Urinary bladder (tissue), 4 donors: Measurements from ENCODE around the gene CTNNBL1. TPM values are rescaled to one million over a fixed set of nuclear protein-coding genes. Genes with fewer than 3 reads are reported as not detected.
"Not testable (repeated sequence)": the region's sequence is repeated elsewhere in the genome, so short reads cannot be mapped to it uniquely, and the experiment has no call there.

Experiments
- DNase-seq: peaks from one replicate; pipeline ENCODE4 v3.0.0-alpha.2; 2015; ENCODE audit errors: extremely low spot score
- H3K27ac ChIP-seq: one replicate; pipeline ENCODE4 v1.5.1; 2013; ENCODE audit warnings: low read depth, mild to moderate bottlenecking, moderate library complexity
- H3K36me3 ChIP-seq: one replicate; pipeline ENCODE4 v1.6.1; 2013; ENCODE audit warnings: mild to moderate bottlenecking, moderate library complexity; ENCODE audit not compliant: insufficient read depth
- H3K4me1 ChIP-seq: one replicate; pipeline ENCODE4 v1.6.1; 2013; ENCODE audit warnings: mild to moderate bottlenecking, moderate library complexity; ENCODE audit not compliant: insufficient read depth
- H3K4me3 ChIP-seq: one replicate; pipeline ENCODE4 v1.5.1; 2013; ENCODE audit warnings: low read depth, low read length
- WGBS: extraction: QIAGEN DNeasy Blood & Tissue Kit; methylation state at CpG from one replicate; pipeline ENCODE4 v1.1.7; 2013; 5-methylcytosine and 5-hydroxymethylcytosine counted together
- polyA plus RNA-seq: library from polyadenylated mRNA; stranded (reverse); fragments of 200-250 nt; gene quantifications from one replicate; pipeline ENCODE4 v1.2.3, GENCODE V29; 2013
- total RNA-seq: library from RNA; depleted of rRNA; stranded (reverse); fragments of >200 nt; gene quantifications from one replicate; pipeline ENCODE4 v1.2.3, GENCODE V29; 2014
- donor health status: healthy with polysubstance abuse.
- donor health status: healthy.

CTNNBL1 gene
- total and polyA plus RNA-seq, 2 donors = 22.2 to 39.3 TPM

GRCh38 chr20:37711001-37711400 lies 17.2 kb downstream of the CTNNBL1 start:
- Histone ChIP-seq H3K4me1 (no peaks in the 10 kb centered on the region), H3K27ac (no peak overlapping the region), H3K36me3 (no peaks in the 10 kb centered on the region), H3K4me3 (no peak overlapping the region)
- WGBS = 77% methylated on average over 2 of the region's 2 CpGs
- no peak for DNase-seq

- no peaks in the 10 kb centered on the region for H3K36me3 ChIP-seq
- DNase-seq = no peak
- no peak overlapping the region for H3K27ac ChIP-seq
- no peaks in the 10 kb centered on the region for H3K4me1 ChIP-seq
- H3K4me3 ChIP-seq = no peak overlapping the region
- whole genome bisulfite sequencing = 66% methylated on average over 9 of the region's 9 CpGs
These were observed 18.4 kb downstream of the CTNNBL1 start for GRCh38 chr20:37711994-37712964.

GRCh38 chr20:37713396-37713795 lies 19.6 kb downstream of the CTNNBL1 start:
- no peaks in the 10 kb centered on the region for H3K4me1 ChIP-seq
- no peaks in the 10 kb centered on the region for H3K36me3 ChIP-seq
- no peak overlapping the region for H3K4me3 ChIP-seq
- no peak for DNase-seq
- no peak overlapping the region for H3K27ac ChIP-seq
- WGBS = 91% methylated on average over 4 of the region's 4 CpGs

GRCh38 chr20:37714978-37715672 lies 21.3 kb downstream of the CTNNBL1 start:
- no peak overlapping the region for H3K27ac ChIP-seq
- H3K36me3 ChIP-seq = no peaks in the 10 kb centered on the region
- DNase-seq = no peak
- no peak overlapping the region for H3K4me3 ChIP-seq
- no peaks in the 10 kb centered on the region for H3K4me1 ChIP-seq
- WGBS = 73% methylated on average over 10 of the region's 10 CpGs

GRCh38 chr20:37721751-37722150 lies 27.9 kb downstream of the CTNNBL1 start:
- 98% methylated on average over 1 of the region's 1 CpG for WGBS
- H3K4me3 ChIP-seq = no peak overlapping the region
- H3K4me1 ChIP-seq = no peaks in the 10 kb centered on the region
- H3K27ac ChIP-seq = no peak overlapping the region
- DNase-seq = no peak
- no peaks in the 10 kb centered on the region for H3K36me3 ChIP-seq

GRCh38 chr20:37722312-37722711 lies 28.5 kb downstream of the CTNNBL1 start:
- not testable (repeated sequence) for H3K4me1 ChIP-seq, H3K27ac ChIP-seq, H3K4me3 ChIP-seq, DNase-seq, H3K36me3 ChIP-seq
- WGBS = 97% methylated on average over 4 of the region's 4 CpGs

- no peak for DNase-seq
- H3K27ac ChIP-seq = no peak overlapping the region
- H3K4me1 ChIP-seq = no peaks in the 10 kb centered on the region
- H3K36me3 ChIP-seq = no peaks in the 10 kb centered on the region
- H3K4me3 ChIP-seq = no peak overlapping the region
These were observed 29.8 kb downstream of the CTNNBL1 start for GRCh38 chr20:37723668-37724067.

- no peak for DNase-seq
- Histone ChIP-seq H3K4me1 (no peaks in the 10 kb centered on the region), H3K36me3 (no peaks in the 10 kb centered on the region), H3K27ac (no peak overlapping the region), H3K4me3 (no peak overlapping the region)
- 94% methylated on average over 7 of the region's 7 CpGs for WGBS
These were observed 31.3 kb downstream of the CTNNBL1 start for GRCh38 chr20:37725165-37725564.

GRCh38 chr20:37725855-37726254 lies 32.0 kb downstream of the CTNNBL1 start:
- WGBS = 91% methylated on average over 5 of the region's 5 CpGs
- no peak overlapping the region for H3K27ac ChIP-seq
- H3K4me3 ChIP-seq = no peak overlapping the region
- H3K4me1 ChIP-seq = no peaks in the 10 kb centered on the region
- no peak for DNase-seq
- no peaks in the 10 kb centered on the region for H3K36me3 ChIP-seq

- DNase-seq = no peak
- no peak overlapping the region for H3K27ac ChIP-seq
- H3K4me1 ChIP-seq = no peaks in the 10 kb centered on the region
- H3K4me3 ChIP-seq = no peak overlapping the region
- no peaks in the 10 kb centered on the region for H3K36me3 ChIP-seq
These were observed 32.5 kb downstream of the CTNNBL1 start for GRCh38 chr20:37726321-37726720.

- Histone ChIP-seq H3K27ac (no peak overlapping the region), H3K4me3 (no peak overlapping the region), H3K36me3 (no peaks in the 10 kb centered on the region), H3K4me1 (no peaks in the 10 kb centered on the region)
- WGBS = 87% methylated on average over 7 of the region's 7 CpGs
- no peak for DNase-seq
These were observed 33.4 kb downstream of the CTNNBL1 start for GRCh38 chr20:37726971-37727956.

- 87% methylated on average over 2 of the region's 2 CpGs for WGBS
- H3K4me3 ChIP-seq = no peak overlapping the region
- H3K27ac ChIP-seq = no peak overlapping the region
- no peaks in the 10 kb centered on the region for H3K4me1 ChIP-seq
- H3K36me3 ChIP-seq = no peaks in the 10 kb centered on the region
- no peak for DNase-seq
These were observed 34.3 kb downstream of the CTNNBL1 start for GRCh38 chr20:37727957-37728634.

- no peak overlapping the region for H3K27ac ChIP-seq
- 75% methylated on average over 2 of the region's 2 CpGs for WGBS
- no peaks in the 10 kb centered on the region for H3K4me1 ChIP-seq
- DNase-seq = no peak
- no peak overlapping the region for H3K4me3 ChIP-seq
- H3K36me3 ChIP-seq = no peaks in the 10 kb centered on the region
These were observed 34.8 kb downstream of the CTNNBL1 start for GRCh38 chr20:37728635-37728983.
